Ascending aorta (tissue), 2 donors: Measurements from ENCODE around the gene CARD9. TPM values are rescaled to one million over a fixed set of nuclear protein-coding genes. Genes with fewer than 3 reads are reported as not detected.
A peak's percentile ranks its signal among the peaks of the same experiment; 100 is the strongest.

Experiments used
- DNase-seq, 2 donors: peaks; one replicate each; pipeline ENCODE4 v3.0.0-alpha.2; 2019; ENCODE audit warnings: low spot score in 2 of 2
- H3K27ac ChIP-seq, 2 donors: fragments of 200-600 bp; sonication (generic); one replicate each; pipeline ENCODE4 v1.5.1; 2016 to 2017; ENCODE audit warnings: mild to moderate bottlenecking in 1 of 2
- H3K27me3 ChIP-seq: fragments of 200-600 bp; sonication (generic); one replicate; pipeline ENCODE4 v1.5.1; 2017
- H3K36me3 ChIP-seq, 2 donors: fragments of 200-600 bp; sonication (generic); one replicate each; pipeline ENCODE4 v1.5.1; 2016
- H3K4me1 ChIP-seq, 2 donors: fragments of 200-600 bp; sonication (generic); one replicate each; pipeline ENCODE4 v1.5.1; 2016 to 2017; ENCODE audit warnings: mild to moderate bottlenecking in 1 of 2
- H3K4me3 ChIP-seq, 2 donors: fragments of 200-600 bp; sonication (generic); one replicate each; pipeline ENCODE4 v1.5.1; 2016 to 2017; ENCODE audit warnings: mild to moderate bottlenecking in 1 of 2
- H3K9me3 ChIP-seq, 2 donors: fragments of 200-600 bp; sonication (generic); one replicate each; pipeline ENCODE4 v1.5.1; 2016
- CTCF ChIP-seq, 3 experiments: fragments of 200-600 bp in 2 of 3; fragments of 450-650 bp in 1 of 3; sonication (generic) in 2 of 3; IDR thresholded peaks; one replicate each; pipeline ENCODE4 v1.5.1; 2016 to 2019; ENCODE audit warnings: antibody characterized with exemption in 3 of 3, mild to moderate bottlenecking in 1 of 3, moderate library complexity in 1 of 3
- intact Hi-C: fragments of 100-400 bp; cut with DNase I; formaldehyde crosslinking; loops from one replicate; pipeline ENCODE4 v1.15.1; 2023
- total RNA-seq: library from RNA; depleted of rRNA; stranded (reverse); fragments of >200 nt; gene quantifications from one replicate; pipeline ENCODE4 v1.1.0, GENCODE V29; 2016

Gene CARD9
- total RNA-seq, 1 donor from 2014 or later = 0.43 TPM

- Histone ChIP-seq H3K27ac (peak overlapping the region; percentile 51 to 60), H3K27me3 (no peaks in the 10 kb centered on the region), H3K36me3 (peaks cover 11 to 27% of the 10 kb centered on the region in 2 donors), H3K4me1 (peaks cover 15 to 26% of the 10 kb centered on the region in 2 donors), H3K4me3 (peak overlapping the region; percentile 43 to 59), H3K9me3 (no peaks in the 10 kb centered on the region)
- no peak for TF ChIP-seq CTCF (IDR thresholded peaks at IDR 0.05)
- intact Hi-C loops = no loop called here
- no peak for DNase-seq
Measured at GRCh38 chr9:136342181-136343120, 31.0 kb downstream of the CARD9 start.

DNA sequence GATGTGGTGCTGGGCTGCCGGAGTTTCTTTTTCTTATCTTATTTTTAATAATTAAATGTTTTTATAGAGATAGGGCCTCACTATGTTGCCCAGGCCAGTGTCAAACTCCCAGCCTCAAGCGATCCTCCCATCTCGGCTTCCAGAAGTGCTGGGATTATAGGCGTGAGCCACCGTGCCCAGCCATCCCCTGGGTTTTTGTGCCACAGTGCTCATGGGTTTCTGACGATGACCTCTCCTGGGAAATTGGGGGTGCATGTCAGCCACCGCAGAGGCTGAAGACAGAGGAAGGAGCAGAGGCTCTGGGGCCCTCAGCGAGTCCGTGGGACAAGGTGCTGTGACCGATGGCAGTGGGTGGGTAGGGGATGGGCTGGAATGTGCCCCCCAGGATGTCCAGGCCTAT is 31.7 kb downstream of the CARD9 start:
- peaks cover 15 to 23% of the 10 kb centered on the region in 2 donors for H3K4me1 ChIP-seq
- H3K27me3 ChIP-seq = no peaks in the 10 kb centered on the region
- H3K9me3 ChIP-seq = no peaks in the 10 kb centered on the region
- H3K36me3 ChIP-seq = peaks cover 18 to 33% of the 10 kb centered on the region in 2 donors
- H3K4me3 ChIP-seq = peak overlapping the region in 1 of 2 donors; percentile 59
- TF ChIP-seq CTCF (IDR thresholded peaks at IDR 0.05) = no peak
- no peak for DNase-seq
- H3K27ac ChIP-seq = peak overlapping the region; percentile 10 to 11
- intact Hi-C loops = no loop called here

- Histone ChIP-seq H3K4me3 (no peak overlapping the region), H3K27ac (peak overlapping the region in 1 of 2 donors; percentile 11), H3K27me3 (no peaks in the 10 kb centered on the region), H3K36me3 (peaks cover 18 to 40% of the 10 kb centered on the region in 2 donors), H3K9me3 (no peaks in the 10 kb centered on the region), H3K4me1 (peaks cover 8 to 17% of the 10 kb centered on the region in 2 donors)
- intact Hi-C loops = no loop called here
- DNase-seq = no peak
- TF ChIP-seq CTCF (IDR thresholded peaks at IDR 0.05) = no peak
Measured at GRCh38 chr9:136341042-136341655, 32.3 kb downstream of the CARD9 start.

- Histone ChIP-seq H3K27ac (no peak overlapping the region), H3K4me3 (no peak overlapping the region), H3K27me3 (no peaks in the 10 kb centered on the region), H3K4me1 (peaks cover 6 to 12% of the 10 kb centered on the region in 2 donors), H3K9me3 (no peaks in the 10 kb centered on the region), H3K36me3 (peaks cover 18 to 41% of the 10 kb centered on the region in 2 donors)
- intact Hi-C loops = no loop called here
- no peak for TF ChIP-seq CTCF (IDR thresholded peaks at IDR 0.05)
- DNase-seq = no peak
Measured at GRCh38 chr9:136340356-136341041, 33.0 kb downstream of the CARD9 start.

DNA sequence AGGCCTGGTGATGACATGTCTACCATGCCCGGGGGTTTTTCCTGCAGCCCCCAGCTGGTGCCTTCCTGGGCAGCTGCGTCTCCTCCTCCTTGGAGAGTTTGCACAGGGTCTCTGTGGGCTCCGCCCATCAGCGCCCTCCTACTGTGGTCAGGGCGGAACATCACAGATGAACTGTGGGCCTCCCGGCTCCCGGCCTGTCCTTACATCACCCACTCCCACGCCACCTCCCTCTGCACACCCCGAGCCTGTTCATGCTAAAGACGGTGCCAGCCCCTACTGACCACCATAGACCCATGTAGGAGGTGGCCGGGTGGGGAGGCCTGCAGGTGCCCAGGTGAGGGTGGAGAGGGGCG is 33.5 kb downstream of the CARD9 start:
- intact Hi-C loops = no loop called here
- TF ChIP-seq CTCF (IDR thresholded peaks at IDR 0.05) = no peak
- peaks cover 18 to 41% of the 10 kb centered on the region in 2 donors for H3K36me3 ChIP-seq
- H3K27ac ChIP-seq = no peak overlapping the region
- H3K9me3 ChIP-seq = no peaks in the 10 kb centered on the region
- H3K4me3 ChIP-seq = no peak overlapping the region
- H3K27me3 ChIP-seq = no peaks in the 10 kb centered on the region
- peaks cover 6 to 8% of the 10 kb centered on the region in 2 donors for H3K4me1 ChIP-seq
- no peak for DNase-seq
